Adrenal gland (tissue), 12 donors: ENCODE measurements around the gene VWA5B2. TPM values are rescaled to one million over a fixed set of nuclear protein-coding genes. Genes with fewer than 3 reads are reported as not detected.
A peak's percentile ranks its signal among the peaks of the same experiment; 100 is the strongest.
"Not testable (repeated sequence)": the region's sequence is repeated elsewhere in the genome, so short reads cannot be mapped to it uniquely, and the experiment has no call there.

Experiments used
- DNase-seq, 7 donors: peaks; one replicate each; pipeline ENCODE4 v3.0.0-alpha.2; 2019 to 2020
- H3K27ac ChIP-seq, 5 donors: fragments of 200-600 bp; sonication (generic) in 4 of 5; 1 replicate in 3 of 5; 2 replicates in 2 of 5; pipeline versions ENCODE4 v1.5.1 to v1.8.0; 2016 to 2020; ENCODE audit warnings: mild to moderate bottlenecking in 1 of 5
- H3K27me3 ChIP-seq: fragments of 200-600 bp; 2 replicates; pipeline ENCODE4 v1.8.0; 2021
- H3K36me3 ChIP-seq, 2 donors: fragments of 200-600 bp; replicated peaks in 1 of 2; 1 replicate in 1 of 2; 2 replicates in 1 of 2; pipeline versions ENCODE4 v1.5.1 to v1.8.0; 2018 to 2022
- H3K4me1 ChIP-seq, 2 donors: fragments of 200-600 bp; replicated peaks in 1 of 2; 1 replicate in 1 of 2; 2 replicates in 1 of 2; pipeline versions ENCODE4 v1.5.1 to v1.8.0; 2018 to 2021
- H3K4me3 ChIP-seq, 4 donors: fragments of 200-600 bp; sonication (generic) in 3 of 4; one replicate each; pipeline ENCODE4 v1.5.1; 2016 to 2018
- H3K9me3 ChIP-seq, 3 donors: fragments of 200-600 bp; sonication (generic) in 1 of 3; replicated peaks in 1 of 3; 1 replicate in 2 of 3; 2 replicates in 1 of 3; pipeline versions ENCODE4 v1.5.1 to v1.8.0; 2016 to 2021
- CTCF ChIP-seq, 6 experiments: fragments of 450-650 bp in 4 of 6; fragments of 200-600 bp in 2 of 6; sonication (generic) in 1 of 6; IDR thresholded peaks; 1 replicate in 5 of 6; 2 replicates in 1 of 6; pipeline versions ENCODE4 v1.5.1 to v1.8.0; 2016 to 2021; ENCODE audit warnings: antibody characterized with exemption in 6 of 6, mild to moderate bottlenecking in 2 of 6, moderate library complexity in 1 of 6
- POLR2A ChIP-seq, 2 donors: fragments of 450-650 bp; IDR thresholded peaks; one replicate each; pipeline ENCODE4 v1.6.1; 2017; ENCODE audit warnings: antibody characterized with exemption in 2 of 2, mild to moderate bottlenecking in 2 of 2, moderate library complexity in 1 of 2
- WGBS, 4 donors: extraction: QIAGEN DNeasy Blood & Tissue Kit in 2 of 4; methylation state at CpG; one replicate each; pipeline versions ENCODE4 v1.1.5 to v1.1.7; 2013 to 2017; 5-methylcytosine and 5-hydroxymethylcytosine counted together
- intact Hi-C, 2 donors: fragments of 100-400 bp; cut with DNase I; formaldehyde crosslinking; loops; one replicate each; pipeline versions ENCODE4 v1.14.1 to v1.15.0; 2022 to 2023
- polyA plus RNA-seq, 3 donors: library from polyadenylated mRNA; stranded (reverse); fragments of 200-250 nt in 2 of 3; fragments of 350-450 nt in 1 of 3; fragmentation: Illumina TruSeq in 1 of 3; extraction: RNeasy Lipid Tissue Mini Kit (QIAGEN cat#74804) in 1 of 3; gene quantifications; one replicate each; pipeline ENCODE4 v1.2.3, GENCODE V29; 2013 to 2014
- total RNA-seq, 9 donors: library from RNA; depleted of rRNA in 4 of 9; stranded (reverse); fragments of >200 nt in 4 of 9; fragments of 120-200 nt in 1 of 9; fragmentation: NEBNext Ultra II Directional in 1 of 9; extraction: Animal tissue kit (Norgen Biotek cat#: 25700) in 1 of 9; gene quantifications; one replicate each; pipeline versions ENCODE4 v1.1.0 to v1.2.4, GENCODE V29; 2013 to 2023
- donor health status: healthy with polysubstance abuse.
- donor health status: Bipolar disorder and iron deficiency.
- donor health status: DM: yes; HTN: yes; CAD: no.
- donor health status: DM: no; HTN: no; CAD: no.
- donor health status: DM: no; HTN: no; CAD: no.
- donor health status: DM: yes; HTN: yes; CAD: no.

VWA5B2 gene
- total and polyA plus RNA-seq, 12 donors: 1.1 to 1,120 (median 65.8) TPM

- H3K27ac ChIP-seq: peak overlapping the region in 2 of 5 donors; percentile 53 to 83
- TF ChIP-seq CTCF (IDR thresholded peaks at IDR 0.05) (no peak), POLR2A (IDR thresholded peaks at IDR 0.05) (peak; percentile 13 to 36)
- H3K4me3 ChIP-seq: peak overlapping the region in 2 of 4 donors; percentile 33 to 65
- WGBS, 4 donors: 1 to 5% (median 2%) methylated on average over 36 to 66 of the region's 66 CpGs
- H3K36me3 ChIP-seq: no peaks in the 10 kb centered on the region
- no peaks in the 10 kb centered on the region for H3K9me3 ChIP-seq
- H3K4me1 ChIP-seq: peaks cover 25 to 27% of the 10 kb centered on the region in 2 donors
- peak; percentile 77 to 94 (median 89) for DNase-seq
- intact Hi-C loops: no loop called here
- H3K27me3 ChIP-seq: no peaks in the 10 kb centered on the region
These were observed 32.7 kb downstream of the VWA5B2 start for GRCh38 chr3:184261854-184262763.

GRCh38 chr3:184262764-184263179 is 33.4 kb downstream of the VWA5B2 start:
- no peak for TF ChIP-seq POLR2A (IDR thresholded peaks at IDR 0.05)
- no peak for TF ChIP-seq CTCF (IDR thresholded peaks at IDR 0.05)
- intact Hi-C loops: no loop called here
- peak overlapping the region in 2 of 5 donors; percentile 53 to 83 for H3K27ac ChIP-seq
- WGBS, 4 donors: 15 to 43% (median 17%) methylated on average over 4 to 15 of the region's 15 CpGs
- H3K27me3 ChIP-seq: no peaks in the 10 kb centered on the region
- H3K4me1 ChIP-seq: peaks cover 25 to 27% of the 10 kb centered on the region in 2 donors
- H3K9me3 ChIP-seq: no peaks in the 10 kb centered on the region
- no peaks in the 10 kb centered on the region for H3K36me3 ChIP-seq
- no peak overlapping the region for H3K4me3 ChIP-seq
- DNase-seq: no peak

GRCh38 chr3:184267249-184267648 is 37.9 kb downstream of the VWA5B2 start:
- H3K4me1 ChIP-seq, H3K4me3 ChIP-seq, intact Hi-C loops, H3K27me3 ChIP-seq, H3K9me3 ChIP-seq, H3K27ac ChIP-seq, DNase-seq, H3K36me3 ChIP-seq: not testable (repeated sequence)
- WGBS, 4 donors: 92 to 95% (median 92%) methylated on average over 1 of the region's 1 CpG

DNA sequence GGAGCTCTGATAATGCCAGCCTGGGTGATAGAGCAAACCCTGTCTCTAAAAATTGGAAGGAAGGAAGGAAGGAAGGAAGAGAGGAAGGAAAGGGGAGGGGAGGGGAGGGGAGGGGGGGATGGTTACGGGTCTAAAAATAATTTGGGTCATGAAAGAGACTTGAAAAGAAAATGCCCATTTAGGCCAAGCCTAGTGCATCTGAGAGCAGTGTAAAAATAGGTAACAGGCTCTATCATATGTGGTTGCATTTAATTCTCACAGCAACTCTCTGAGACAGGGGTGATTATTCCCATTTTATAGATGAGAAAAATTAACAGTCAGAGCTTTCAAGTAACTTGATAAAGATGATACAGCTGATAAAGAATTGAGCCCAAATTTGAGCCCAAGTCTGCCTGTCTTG is 42.9 kb downstream of the VWA5B2 start:
- Histone ChIP-seq H3K27me3 (peaks cover 6% of the 10 kb centered on the region), H3K9me3 (no peaks in the 10 kb centered on the region), H3K4me3 (no peak overlapping the region), H3K36me3 (no peaks in the 10 kb centered on the region), H3K4me1 (no peaks in the 10 kb centered on the region), H3K27ac (no peak overlapping the region)
- TF ChIP-seq CTCF (IDR thresholded peaks at IDR 0.05) (no peak), POLR2A (IDR thresholded peaks at IDR 0.05) (no peak)
- intact Hi-C loops: no loop called here
- no peak for DNase-seq
- 40 to 64% (median 50%) methylated on average over 1 of the region's 1 CpG for WGBS, 4 donors

- H3K4me1 ChIP-seq: no peaks in the 10 kb centered on the region
- TF ChIP-seq POLR2A (IDR thresholded peaks at IDR 0.05): no peak
- no peak for TF ChIP-seq CTCF (IDR thresholded peaks at IDR 0.05)
- no peak overlapping the region for H3K4me3 ChIP-seq
- H3K27ac ChIP-seq: peak overlapping the region in 1 of 5 donors; percentile 73
- intact Hi-C loops: no loop called here
- H3K9me3 ChIP-seq: no peaks in the 10 kb centered on the region
- 71 to 74% (median 73%) methylated on average over 8 to 12 of the region's 12 CpGs for WGBS, 4 donors
- no peak for DNase-seq
- H3K36me3 ChIP-seq: no peaks in the 10 kb centered on the region
- peaks cover 6% of the 10 kb centered on the region for H3K27me3 ChIP-seq
These were observed 46.0 kb downstream of the VWA5B2 start for GRCh38 chr3:184275381-184275701.
